ENCODE measurements around the gene CRLF1. TPM values are rescaled to one million over a fixed set of nuclear protein-coding genes. Genes with fewer than 3 reads are reported as not detected.

The CRLF1 gene
- total RNA-seq, 1 experiment from 2014 or later = 16.2 TPM

DNA sequence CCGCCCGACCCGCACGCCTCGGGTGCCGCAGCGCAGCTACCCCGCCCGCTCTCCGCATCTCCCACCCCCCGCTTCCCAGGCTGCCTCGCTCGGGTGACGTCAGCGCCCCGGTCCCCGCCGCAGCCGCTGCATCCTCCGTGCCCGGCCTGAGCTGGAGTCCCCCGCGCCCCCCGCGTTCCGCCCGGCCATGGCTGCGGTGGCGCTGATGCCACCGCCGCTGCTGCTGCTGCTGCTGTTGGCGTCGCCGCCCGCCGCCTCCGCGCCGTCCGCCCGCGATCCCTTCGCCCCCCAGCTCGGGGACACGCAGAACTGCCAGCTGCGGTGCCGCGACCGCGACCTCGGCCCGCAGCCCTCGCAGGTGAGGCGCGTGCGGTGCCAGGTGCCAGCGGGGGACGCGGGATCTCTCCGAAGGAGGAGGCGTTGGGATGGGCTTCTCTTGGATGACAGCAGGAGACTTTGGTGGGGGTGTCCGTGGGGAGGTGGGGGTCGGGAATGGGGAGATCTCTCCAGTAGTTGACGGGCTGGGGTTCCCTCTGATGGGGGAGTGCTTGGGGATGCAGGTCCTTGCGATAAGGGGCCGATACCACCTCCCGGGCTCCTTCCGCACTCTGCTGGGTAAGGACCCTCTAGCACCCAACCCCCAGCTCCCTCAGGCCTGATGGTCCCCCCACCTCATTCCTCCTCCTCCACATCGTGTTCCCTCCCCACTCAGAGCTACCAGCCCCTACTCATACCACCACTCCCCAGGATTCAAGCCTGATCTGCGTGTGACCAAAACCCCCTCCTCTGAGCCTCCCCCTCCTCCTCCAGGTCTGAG lies 6.4 kb upstream of the CRLF1 start, which contains the start of gene TMEM59L:
Gene TMEM59L, plus strand, starts transcription at position 99 of the 817 bp plus-strand sequence. Its CDS starts 89 bp downstream, at position 188.
- peaks cover 17% of the 10 kb centered on the region for H3K4me1 ChIP-seq (ENCODE audit: insufficient read depth, low read length)
- no peak within 1 kb of the TSS for H2BK20ac ChIP-seq (ENCODE audit: low read depth, low read length, poor library complexity, severe bottlenecking)
- no peak within 1 kb of the TSS for H3K27ac Mint-ChIP-seq
- H3K79me2 ChIP-seq (ENCODE audit: insufficient read depth, low read length) = no peaks in the 10 kb centered on the region
- no peak within 1 kb of the TSS; the same call in 1 of the 2 replicates for H3K14ac ChIP-seq (ENCODE audit: insufficient read depth, low read length)
- peak within 1 kb of the TSS; percentile 64 to 88 for H3K4me3 Mint-ChIP-seq
- H3T11ph ChIP-seq (ENCODE audit: low read length) = no peak within 1 kb of the TSS
- no peak within 1 kb of the TSS for H4K91ac ChIP-seq (ENCODE audit: insufficient read length, low read depth, low read length)
- no peak within 1 kb of the TSS for H3K4ac ChIP-seq (ENCODE audit: low read depth, low read length)
- peak within 1 kb of the TSS; percentile 44 for H3K4me2 ChIP-seq (ENCODE audit: insufficient read depth, insufficient read length, low read length)
- no peak within 1 kb of the TSS for H3K27ac ChIP-seq (ENCODE audit: insufficient read length, low read depth, low read length)
- DNase-seq = no peak
- no peak within 1 kb of the TSS for H3K23ac ChIP-seq (ENCODE audit: insufficient read length, low read depth, low read length)
- H4K20me1 ChIP-seq (ENCODE audit: control insufficient read depth, insufficient read depth, insufficient read length) = no peaks in the 10 kb centered on the region
- H2BK5ac ChIP-seq (ENCODE audit: insufficient read length, low read length) = no peak within 1 kb of the TSS
- H3K56ac ChIP-seq (ENCODE audit: insufficient read length, low read depth, low read length) = no peak within 1 kb of the TSS
- no CpG with 5 or more reads among the region's 70 CpGs for WGBS (ENCODE audit: extremely low coverage, insufficient read length, low lambda C conversion rate)
- H3K9ac ChIP-seq (ENCODE audit: extremely low read depth, insufficient read length, low read length) = no peak within 1 kb of the TSS
- H3K23me2 ChIP-seq (ENCODE audit: insufficient read length, low read depth, low read length, poor library complexity, severe bottlenecking) = peaks cover 27% of the 10 kb centered on the region
- H4K8ac ChIP-seq (replicated peaks; ENCODE audit: insufficient read length, low read depth, low read length) = no peak within 1 kb of the TSS
- no peak within 1 kb of the TSS for H2BK15ac ChIP-seq (ENCODE audit: low read depth, low read length)
- H2BK120ac ChIP-seq (ENCODE audit: low read depth, low read length, poor library complexity, severe bottlenecking) = no peak within 1 kb of the TSS
- no peak within 1 kb of the TSS for H4K5ac ChIP-seq (ENCODE audit: insufficient read length, low read depth, low read length)
- H3K4me1 Mint-ChIP-seq = peaks cover 39 to 48% of the 10 kb centered on the region in 2 experiments
- H2AFZ ChIP-seq (ENCODE audit: low read length) = no peak within 1 kb of the TSS
- H3K36me3 Mint-ChIP-seq (ENCODE audit: insufficient read depth in 1 of 3, low read depth in 3 of 3) = peaks cover 0 to 7% (median 4%) of the 10 kb centered on the region in 3 experiments; a peak in 5 of 7 replicates
- TF ChIP-seq, protein P1, sequence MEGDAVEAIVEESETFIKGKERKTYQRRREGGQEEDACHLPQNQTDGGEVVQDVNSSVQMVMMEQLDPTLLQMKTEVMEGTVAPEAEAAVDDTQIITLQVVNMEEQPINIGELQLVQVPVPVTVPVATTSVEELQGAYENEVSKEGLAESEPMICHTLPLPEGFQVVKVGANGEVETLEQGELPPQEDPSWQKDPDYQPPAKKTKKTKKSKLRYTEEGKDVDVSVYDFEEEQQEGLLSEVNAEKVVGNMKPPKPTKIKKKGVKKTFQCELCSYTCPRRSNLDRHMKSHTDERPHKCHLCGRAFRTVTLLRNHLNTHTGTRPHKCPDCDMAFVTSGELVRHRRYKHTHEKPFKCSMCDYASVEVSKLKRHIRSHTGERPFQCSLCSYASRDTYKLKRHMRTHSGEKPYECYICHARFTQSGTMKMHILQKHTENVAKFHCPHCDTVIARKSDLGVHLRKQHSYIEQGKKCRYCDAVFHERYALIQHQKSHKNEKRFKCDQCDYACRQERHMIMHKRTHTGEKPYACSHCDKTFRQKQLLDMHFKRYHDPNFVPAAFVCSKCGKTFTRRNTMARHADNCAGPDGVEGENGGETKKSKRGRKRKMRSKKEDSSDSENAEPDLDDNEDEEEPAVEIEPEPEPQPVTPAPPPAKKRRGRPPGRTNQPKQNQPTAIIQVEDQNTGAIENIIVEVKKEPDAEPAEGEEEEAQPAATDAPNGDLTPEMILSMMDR (conservative IDR thresholded peaks at IDR 0.05) = no peak
- H3K27me3 ChIP-seq (ENCODE audit: insufficient read depth, low read length) = peaks cover 59% of the 10 kb centered on the region
- H3K79me1 ChIP-seq (ENCODE audit: insufficient read depth, low read depth, low read length, poor library complexity, severe bottlenecking) = no peaks in the 10 kb centered on the region
- H2BK12ac ChIP-seq (ENCODE audit: insufficient read length, low read depth, low read length) = no peak within 1 kb of the TSS
- peaks cover 92% of the 10 kb centered on the region for H3K27me3 Mint-ChIP-seq (ENCODE audit: low read depth)
- H2AK5ac ChIP-seq (ENCODE audit: insufficient read length, low read length) = no peak within 1 kb of the TSS
- H3K9me3 ChIP-seq (ENCODE audit: control insufficient read depth, low read depth, low read length) = no peaks in the 10 kb centered on the region
- no peak within 1 kb of the TSS for H3K18ac ChIP-seq (ENCODE audit: insufficient read length, low read depth, low read length)
- peaks cover 6 to 7% of the 10 kb centered on the region in 2 experiments for H3K9me3 Mint-ChIP-seq

Data from H9 (cell line).